Common myeloid progenitor, CD34-positive (primary cell): Measurements from ENCODE around the gene METRN.
A peak's percentile ranks its signal among the peaks of the same experiment; 100 is the strongest.

Experiments
- CTCF ChIA-PET: fragments of 350-600 bp; sonication (Branson Sonifier 250); formaldehyde crosslinking; loops from one replicate; lab custom pipeline; 2021; ENCODE audit warnings: antibody characterized with exemption; lab: Charles Lee
- POLR2A ChIA-PET: fragments of 350-600 bp; sonication (Branson Sonifier 250); formaldehyde crosslinking; loops from one replicate; lab custom pipeline; 2021; ENCODE audit warnings: antibody characterized with exemption; lab: Charles Lee
- DNase-seq, 3 donors: peaks; one replicate each; pipeline versions ENCODE4 v3.0.0 to v3.0.0-alpha.2; 2013
- H3K27ac ChIP-seq, 2 experiments: 1 replicate in 1 of 2; 2 replicates in 1 of 2; pipeline ENCODE4 v1.7.0; 2013; ENCODE audit warnings: inconsistent platforms in 2 of 2, low read length in 2 of 2, mild to moderate bottlenecking in 2 of 2, low read depth in 1 of 2, moderate library complexity in 1 of 2; ENCODE audit not compliant: severe bottlenecking in 2 of 2, insufficient read depth in 1 of 2, poor library complexity in 1 of 2
- H3K27me3 ChIP-seq, 5 experiments: replicated peaks in 2 of 5; 1 replicate in 3 of 5; 2 replicates in 2 of 5; pipeline versions ENCODE4 v1.6.1 to v1.7.0; 2013; ENCODE audit warnings: low read length in 4 of 5, mild to moderate bottlenecking in 2 of 5, moderate library complexity in 2 of 5, inconsistent platforms in 1 of 5; ENCODE audit not compliant: insufficient read depth in 5 of 5, control insufficient read depth in 4 of 5
- H3K36me3 ChIP-seq, 4 experiments: 1 replicate in 2 of 4; 2 replicates in 2 of 4; pipeline versions ENCODE4 v1.6.1 to v1.7.0; 2013; ENCODE audit warnings: low read length in 3 of 4, control low read depth in 1 of 4, mild to moderate bottlenecking in 1 of 4; ENCODE audit not compliant: control insufficient read depth in 4 of 4, insufficient read depth in 4 of 4
- H3K4me1 ChIP-seq, 4 experiments: 1 replicate in 3 of 4; 2 replicates in 1 of 4; pipeline versions ENCODE4 v1.6.1 to v1.7.1; 2013; ENCODE audit warnings: low read length in 3 of 4, mild to moderate bottlenecking in 3 of 4, control low read depth in 1 of 4, inconsistent platforms in 1 of 4, moderate library complexity in 1 of 4; ENCODE audit not compliant: control insufficient read depth in 4 of 4, insufficient read depth in 4 of 4; ENCODE audit errors: control extremely low read depth in 1 of 4
- H3K4me3 ChIP-seq, 7 experiments: 1 replicate in 4 of 7; 2 replicates in 3 of 7; pipeline versions ENCODE4 v1.5.1 to v1.7.0; 2013; ENCODE audit warnings: mild to moderate bottlenecking in 7 of 7, low read length in 6 of 7, moderate library complexity in 6 of 7, inconsistent platforms in 2 of 7, low read depth in 2 of 7, control low read depth in 1 of 7; ENCODE audit not compliant: insufficient read depth in 4 of 7, control insufficient read depth in 1 of 7; ENCODE audit errors: extremely low read depth in 1 of 7
- H3K9me3 ChIP-seq, 5 experiments: 1 replicate in 4 of 5; 2 replicates in 1 of 5; pipeline versions ENCODE4 v1.6.1 to v1.7.1; 2013; ENCODE audit warnings: low read length in 4 of 5, mild to moderate bottlenecking in 2 of 5, inconsistent platforms in 1 of 5, low read depth in 1 of 5, moderate library complexity in 1 of 5; ENCODE audit not compliant: control insufficient read depth in 4 of 5, insufficient read depth in 2 of 5; ENCODE audit errors: control extremely low read depth in 1 of 5
- WGBS: methylation state at CpG from one replicate; pipeline ENCODE4 v1.1.5; 2013; ENCODE audit not compliant: insufficient coverage; 5-methylcytosine and 5-hydroxymethylcytosine counted together

Gene METRN

DNA sequence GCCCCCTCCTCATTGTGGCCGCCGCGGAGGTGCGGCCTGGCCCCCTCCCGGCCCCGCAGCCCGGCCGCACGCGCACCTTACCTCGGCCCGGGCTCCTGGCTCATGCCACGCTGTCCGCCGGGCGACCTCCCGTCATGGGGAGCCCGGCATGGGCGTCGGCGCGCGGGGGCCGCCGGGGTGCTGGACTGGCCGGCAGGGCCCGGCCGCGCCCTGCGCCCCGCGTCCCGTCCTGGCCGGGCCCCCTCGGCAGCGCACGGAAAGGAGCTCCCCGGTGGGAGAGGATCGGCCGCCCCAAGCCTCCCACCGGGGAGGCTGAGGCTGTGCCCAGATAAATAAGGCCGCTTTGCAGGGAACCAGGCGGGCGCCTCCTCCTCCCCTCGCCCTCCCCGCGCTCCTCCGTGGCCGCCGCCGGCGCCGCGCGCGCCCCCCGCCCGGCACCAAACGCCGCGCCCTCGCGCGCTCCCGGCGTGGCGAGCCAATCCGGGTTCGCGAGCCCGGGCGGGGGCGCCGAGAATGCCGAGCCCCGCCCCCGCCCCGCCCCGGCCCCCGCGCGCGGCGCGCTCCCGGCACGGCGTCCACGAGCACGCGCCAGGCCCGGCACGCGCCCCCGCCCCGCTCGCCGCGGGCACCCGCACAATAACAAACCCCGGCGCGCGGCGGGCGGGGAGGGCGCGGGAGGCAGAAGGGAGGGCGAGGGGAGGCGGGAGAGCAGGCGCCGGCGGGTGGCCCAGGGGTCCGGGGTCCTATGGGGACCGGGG, 9.3 kb upstream of the METRN start, which contains the start of gene FBXL16:
Gene FBXL16, minus strand, starts transcription at position 371 of the 758 bp plus-strand sequence. CDS start 8,396 bp downstream, outside the sequence.
- Histone ChIP-seq H3K4me3 (peak within 1 kb of the TSS in 2 of 7 experiments; percentile 16 to 52), H3K9me3 (no peaks in the 10 kb centered on the region), H3K27ac (no peak within 1 kb of the TSS), H3K4me1 (peaks cover 0 to 9% (median 3%) of the 10 kb centered on the region in 4 experiments), H3K27me3 (peaks cover 0 to 97% (median 33%) of the 10 kb centered on the region in 5 experiments), H3K36me3 (no peaks in the 10 kb centered on the region)
- 1% methylated on average over 62 of the region's 115 CpGs for WGBS
- ChIA-PET CTCF (interaction anchor here (2.6 kb wide), 1 partner anchor 10 kb away, joined by 6 read pairs; no protein-coding TSS in a partner anchor), POLR2A (no interaction called here)
- no peak for DNase-seq

DNA sequence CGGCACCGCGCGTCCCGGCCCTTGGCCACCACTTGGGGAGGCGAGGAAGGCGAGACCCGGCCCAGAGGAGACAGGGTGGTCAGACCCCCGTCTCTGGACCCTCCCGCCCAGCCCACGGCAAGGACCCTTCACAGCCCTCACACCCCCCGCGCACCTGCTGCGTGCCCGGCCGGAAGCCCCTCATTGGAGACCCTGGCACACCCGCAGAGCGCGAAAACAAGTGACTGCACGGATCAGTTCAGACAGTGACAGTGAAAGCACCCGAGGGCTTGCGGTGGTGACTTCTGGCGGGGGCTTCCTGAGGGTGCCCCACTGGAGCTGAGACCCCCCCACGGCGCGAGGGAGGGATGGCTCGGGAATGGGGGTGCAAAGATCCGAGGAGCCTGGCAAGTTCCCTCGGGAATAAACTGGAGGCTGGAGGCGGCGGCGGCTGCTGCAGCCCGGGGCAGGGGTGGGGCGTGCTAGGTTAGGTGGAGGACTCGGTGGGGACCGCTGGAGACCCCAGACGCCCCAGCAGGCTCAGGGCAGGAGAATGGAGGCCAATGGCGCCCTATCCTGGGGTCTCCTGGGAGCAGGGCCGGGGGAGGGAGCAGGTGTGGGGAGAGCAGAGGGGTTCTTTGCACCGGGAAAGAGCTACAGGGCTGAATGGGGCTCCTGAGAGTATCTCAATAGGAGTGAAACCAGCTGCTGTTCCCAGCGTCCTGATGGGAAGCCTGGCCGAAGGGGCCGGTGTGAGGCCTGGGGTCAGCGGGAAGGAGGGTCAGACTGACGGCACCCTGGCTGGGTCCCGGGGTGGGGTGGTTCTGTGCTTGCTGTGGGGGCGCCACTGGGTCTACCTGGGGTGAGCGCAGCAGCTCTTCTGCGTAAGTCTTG, 8.5 kb upstream of the METRN start:
- Histone ChIP-seq H3K4me3 (no peak overlapping the region), H3K9me3 (no peaks in the 10 kb centered on the region), H3K27me3 (peaks cover 0 to 95% (median 30%) of the 10 kb centered on the region in 5 experiments), H3K27ac (no peak overlapping the region), H3K36me3 (no peaks in the 10 kb centered on the region), H3K4me1 (peaks cover 0 to 9% (median 3%) of the 10 kb centered on the region in 4 experiments)
- ChIA-PET POLR2A (interaction anchor here (0.6 kb wide), 1 partner anchor 69 kb away, joined by 3 read pairs; no protein-coding TSS in a partner anchor), CTCF (interaction anchor here (1.3 to 2.6 kb wide), 3 partner anchors 10 to 14 kb away, joined by 4 to 7 read pairs (median 6); no protein-coding TSS in a partner anchor)
- WGBS, result 2% methylated on average over 36 of the region's 49 CpGs
- no peak for DNase-seq

DNA sequence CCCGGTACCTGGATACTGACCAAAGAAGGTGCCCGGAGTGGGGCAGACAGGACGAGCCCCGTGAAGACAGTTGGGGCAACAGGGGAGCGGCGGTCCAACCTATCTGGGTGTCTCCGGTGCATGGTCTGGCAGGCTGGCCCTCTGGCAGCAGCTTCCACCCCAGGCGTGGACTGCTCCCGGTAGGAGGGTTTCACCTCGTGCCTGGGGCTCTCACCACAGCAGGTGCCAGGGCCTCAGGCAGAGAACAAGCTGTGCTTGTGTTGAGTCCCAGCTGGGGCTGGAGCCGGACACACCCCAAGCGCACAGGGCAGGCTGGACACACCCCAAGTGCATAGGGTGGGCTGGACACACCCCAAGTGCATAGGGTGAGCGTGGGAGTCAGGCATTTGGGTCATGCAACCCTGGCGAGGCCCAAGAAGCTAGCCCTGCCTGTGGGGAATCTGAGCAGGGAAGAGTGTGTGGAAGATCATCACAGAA, 7.8 kb upstream of the METRN start:
- Histone ChIP-seq H3K27ac (no peak overlapping the region), H3K27me3 (peaks cover 0 to 88% (median 31%) of the 10 kb centered on the region in 5 experiments), H3K9me3 (no peaks in the 10 kb centered on the region), H3K4me3 (no peak overlapping the region), H3K36me3 (no peaks in the 10 kb centered on the region), H3K4me1 (peaks cover 0 to 9% (median 3%) of the 10 kb centered on the region in 4 experiments)
- DNase-seq, result no peak
- CTCF ChIA-PET, result interaction anchor here (0.6 to 2.0 kb wide), 5 partner anchors 11 to 95 kb away, joined by 3 to 7 read pairs (median 4); no protein-coding TSS in a partner anchor
- POLR2A ChIA-PET, result interaction anchor here (0.6 kb wide), 1 partner anchor 68 kb away, joined by 3 read pairs; no protein-coding TSS in a partner anchor
- 81% methylated on average over 3 of the region's 14 CpGs for whole genome bisulfite sequencing

DNA sequence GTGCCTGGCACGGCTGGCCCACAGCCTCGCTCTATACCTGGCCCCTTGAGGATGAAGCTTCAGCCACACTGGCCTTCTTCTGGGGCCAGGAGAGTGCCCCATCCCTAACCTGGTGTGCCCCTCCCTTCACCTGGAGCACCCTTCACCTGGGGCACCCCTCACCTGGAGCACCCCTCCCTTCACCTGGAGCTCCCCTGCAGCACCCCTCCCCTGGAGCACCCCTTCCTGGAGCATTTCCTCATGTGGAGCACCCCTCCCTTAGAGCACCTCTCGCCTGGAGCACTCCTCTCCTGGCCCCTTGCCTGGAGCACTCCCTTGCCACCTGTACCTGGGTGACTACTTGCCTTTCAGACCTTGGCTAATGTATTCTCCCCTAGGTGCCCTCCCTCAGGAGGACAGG, 6.9 kb upstream of the METRN start:
- peaks cover 0 to 9% (median 3%) of the 10 kb centered on the region in 4 experiments for H3K4me1 ChIP-seq
- POLR2A ChIA-PET, result no interaction called here
- CTCF ChIA-PET, result interaction anchor here (0.9 to 2.0 kb wide), 3 partner anchors 12 to 94 kb away, joined by 3 to 7 read pairs (median 5); no protein-coding TSS in a partner anchor

DNA sequence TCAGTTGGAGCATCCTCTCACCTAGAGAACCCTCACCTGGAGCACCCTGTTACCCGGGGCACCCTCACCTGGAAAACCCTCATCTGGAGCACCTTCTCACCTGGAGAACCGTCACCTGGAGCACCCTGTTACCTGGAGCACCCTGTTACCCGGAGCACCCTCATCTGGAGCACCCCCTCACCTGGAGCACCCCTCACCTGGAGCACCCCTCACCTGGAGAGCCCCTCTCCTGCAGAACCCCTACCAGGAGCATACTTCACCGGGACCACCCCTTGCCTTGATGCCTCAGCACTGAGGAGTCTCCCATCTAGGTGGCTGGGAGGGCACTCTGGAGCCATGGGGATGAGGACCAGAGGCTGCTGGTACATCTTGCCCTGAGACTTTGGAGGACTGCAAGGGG, 6.0 kb upstream of the METRN start:
- Histone ChIP-seq H3K27ac (no peak overlapping the region), H3K27me3 (peaks cover 0 to 80% (median 23%) of the 10 kb centered on the region in 5 experiments), H3K36me3 (no peaks in the 10 kb centered on the region), H3K9me3 (no peaks in the 10 kb centered on the region), H3K4me3 (no peak overlapping the region), H3K4me1 (peaks cover 0 to 10% (median 3%) of the 10 kb centered on the region in 4 experiments)
- WGBS, result 80% methylated on average over 2 of the region's 4 CpGs
- CTCF ChIA-PET, result interaction anchor here (2.0 to 5.6 kb wide), 3 partner anchors 34 to 93 kb away, joined by 5 to 104 read pairs (median 13); partner anchors contain the start of genes CHTF18 and RPUSD1
- no peak for DNase-seq
- POLR2A ChIA-PET, result no interaction called here

More for the DNA sequence above, 6.9 kb upstream of the METRN start:
- no peak overlapping the region for H3K27ac ChIP-seq
- no peak for DNase-seq
- no peaks in the 10 kb centered on the region for H3K9me3 ChIP-seq
- WGBS, result 78% methylated on average over 3 of the region's 3 CpGs
- no peaks in the 10 kb centered on the region for H3K36me3 ChIP-seq
- H3K27me3 ChIP-seq, result peaks cover 0 to 84% (median 24%) of the 10 kb centered on the region in 5 experiments
- H3K4me3 ChIP-seq, result no peak overlapping the region

DNA sequence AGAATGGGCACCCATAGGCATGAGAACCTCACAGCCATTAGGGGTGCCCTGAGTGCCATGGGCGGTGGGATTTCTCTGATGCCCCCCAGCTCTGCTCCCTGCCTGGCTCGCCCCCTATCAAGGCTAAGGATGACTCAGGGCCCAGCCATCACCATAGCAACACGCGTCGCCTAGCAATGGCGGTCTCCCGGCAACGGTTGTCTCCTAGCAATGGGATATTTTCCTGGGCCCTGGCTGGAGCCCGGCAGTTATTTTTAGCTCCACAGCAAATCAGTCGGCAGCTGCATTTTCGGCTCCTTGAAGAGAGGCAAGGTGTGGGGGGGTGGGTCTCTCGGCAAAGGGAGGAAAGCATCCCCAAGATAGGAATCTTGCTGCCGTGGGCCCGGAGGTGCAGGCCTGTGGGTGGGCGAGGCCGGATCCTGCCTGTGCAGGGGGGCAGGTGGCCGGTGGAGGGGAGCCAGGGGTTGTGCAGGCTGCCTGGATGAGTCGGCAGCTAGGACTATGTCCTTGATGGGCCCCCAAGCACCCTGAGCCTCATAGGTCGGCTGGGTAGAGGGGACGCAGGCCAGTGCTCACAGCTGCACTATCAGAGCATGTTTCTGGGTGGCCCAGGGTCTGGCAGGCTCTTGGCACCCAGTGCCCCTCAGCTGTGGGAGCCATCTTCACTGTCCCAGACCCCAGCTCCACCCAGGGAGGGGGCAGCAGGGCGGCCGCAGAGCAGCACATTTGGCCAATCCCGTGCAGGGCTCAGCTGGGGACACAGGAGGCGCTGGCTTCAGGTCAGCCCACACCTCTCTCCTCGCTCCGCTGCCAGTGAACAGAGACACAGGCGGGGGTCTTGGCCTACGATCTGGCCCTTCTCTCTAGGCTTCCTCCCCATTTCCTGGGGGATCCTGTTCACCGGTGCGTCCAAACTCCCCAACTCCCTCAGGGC, 5.1 kb upstream of the METRN start:
- 36% methylated on average over 29 of the region's 30 CpGs for WGBS
- ChIA-PET CTCF (interaction anchor here (1.0 to 5.6 kb wide), 8 partner anchors 11 to 77 kb away, joined by 3 to 104 read pairs (median 6); partner anchors contain the start of genes ANTKMT, CHTF18, RPUSD1 and WDR24), POLR2A (no interaction called here)
- H3K4me1 ChIP-seq, result peaks cover 0 to 18% (median 9%) of the 10 kb centered on the region in 4 experiments
- peak in 2 of 3 donors; percentile 70 to 72 for DNase-seq
- no peak overlapping the region for H3K4me3 ChIP-seq
- H3K9me3 ChIP-seq, result no peaks in the 10 kb centered on the region
- no peak overlapping the region for H3K27ac ChIP-seq
- H3K27me3 ChIP-seq, result peaks cover 0 to 77% (median 16%) of the 10 kb centered on the region in 5 experiments
- H3K36me3 ChIP-seq, result no peaks in the 10 kb centered on the region
